Measurements from ENCODE around the gene COL9A2.

The COL9A2 gene

GRCh38 chr1:40274331-40274730 is 42.8 kb downstream of the COL9A2 start:
- no peak for DNase-seq (ENCODE audit: low read depth, low spot score)
- Histone ChIP-seq H3K27ac (ENCODE audit: low read length) (no peak overlapping the region), H3K4me1 (ENCODE audit: control insufficient read depth, insufficient read depth, low read length) (no peaks in the 10 kb centered on the region), H3K9me3 (ENCODE audit: control insufficient read depth, insufficient read depth, low read length) (no peaks in the 10 kb centered on the region), H3K4me3 (ENCODE audit: low read length) (no peak overlapping the region), H3K36me3 (ENCODE audit: control insufficient read depth, insufficient read depth, low read length) (peaks cover 3% of the 10 kb centered on the region; the same call in 1 of the 2 replicates), H3K27me3 (ENCODE audit: control insufficient read depth, insufficient read depth, low read length) (no peaks in the 10 kb centered on the region)
- no CpG with 5 or more reads among the region's 2 CpGs for WGBS (ENCODE audit: insufficient coverage, insufficient read length)

GRCh38 chr1:40273547-40274166 is 43.4 kb downstream of the COL9A2 start:
- Histone ChIP-seq H3K9me3 (ENCODE audit: control insufficient read depth, insufficient read depth, low read length) (no peaks in the 10 kb centered on the region), H3K27ac (ENCODE audit: low read length) (no peak overlapping the region), H3K27me3 (ENCODE audit: control insufficient read depth, insufficient read depth, low read length) (no peaks in the 10 kb centered on the region), H3K4me3 (ENCODE audit: low read length) (no peak overlapping the region), H3K4me1 (ENCODE audit: control insufficient read depth, insufficient read depth, low read length) (no peaks in the 10 kb centered on the region), H3K36me3 (ENCODE audit: control insufficient read depth, insufficient read depth, low read length) (peaks cover 3% of the 10 kb centered on the region; the same call in 1 of the 2 replicates)
- DNase-seq (ENCODE audit: low read depth, low spot score): no peak
- WGBS (ENCODE audit: insufficient coverage, insufficient read length): no CpG with 5 or more reads among the region's 4 CpGs

GRCh38 chr1:40272653-40273213 is 44.4 kb downstream of the COL9A2 start:
- Histone ChIP-seq H3K27me3 (ENCODE audit: control insufficient read depth, insufficient read depth, low read length) (no peaks in the 10 kb centered on the region), H3K4me3 (ENCODE audit: low read length) (no peak overlapping the region), H3K4me1 (ENCODE audit: control insufficient read depth, insufficient read depth, low read length) (no peaks in the 10 kb centered on the region), H3K27ac (ENCODE audit: low read length) (no peak overlapping the region), H3K36me3 (ENCODE audit: control insufficient read depth, insufficient read depth, low read length) (peaks cover 3% of the 10 kb centered on the region; the same call in 1 of the 2 replicates), H3K9me3 (ENCODE audit: control insufficient read depth, insufficient read depth, low read length) (no peaks in the 10 kb centered on the region)
- DNase-seq (ENCODE audit: low read depth, low spot score): no peak
- WGBS (ENCODE audit: insufficient coverage, insufficient read length): no CpG with 5 or more reads among the region's 3 CpGs

- H3K27me3 ChIP-seq (ENCODE audit: control insufficient read depth, insufficient read depth, low read length): no peaks in the 10 kb centered on the region
Observed at GRCh38 chr1:40270152-40270834, 46.8 kb downstream of the COL9A2 start.

GRCh38 chr1:40268211-40268610 is 48.9 kb downstream of the COL9A2 start:
- H3K4me1 ChIP-seq (ENCODE audit: control insufficient read depth, insufficient read depth, low read length): no peaks in the 10 kb centered on the region
- no peaks in the 10 kb centered on the region for H3K9me3 ChIP-seq (ENCODE audit: control insufficient read depth, insufficient read depth, low read length)
- H3K4me3 ChIP-seq (ENCODE audit: low read length): no peak overlapping the region
- no peak for DNase-seq (ENCODE audit: low read depth, low spot score)
- no peak overlapping the region for H3K27ac ChIP-seq (ENCODE audit: low read length)
- no peaks in the 10 kb centered on the region for H3K27me3 ChIP-seq (ENCODE audit: control insufficient read depth, insufficient read depth, low read length)
- no peaks in the 10 kb centered on the region; the same call in 1 of the 2 replicates for H3K36me3 ChIP-seq (ENCODE audit: control insufficient read depth, insufficient read depth, low read length)

More at GRCh38 chr1:40270152-40270834, 46.8 kb downstream of the COL9A2 start:
- Histone ChIP-seq H3K4me1 (ENCODE audit: control insufficient read depth, insufficient read depth, low read length) (no peaks in the 10 kb centered on the region), H3K36me3 (ENCODE audit: control insufficient read depth, insufficient read depth, low read length) (peaks cover 3% of the 10 kb centered on the region; the same call in 1 of the 2 replicates), H3K9me3 (ENCODE audit: control insufficient read depth, insufficient read depth, low read length) (no peaks in the 10 kb centered on the region), H3K27ac (ENCODE audit: low read length) (no peak overlapping the region), H3K4me3 (ENCODE audit: low read length) (no peak overlapping the region)
- 100% methylated on average over 1 of the region's 3 CpGs for WGBS (ENCODE audit: insufficient coverage, insufficient read length)
- DNase-seq (ENCODE audit: low read depth, low spot score): no peak

GRCh38 chr1:40267767-40268187 is 49.3 kb downstream of the COL9A2 start:
- H3K4me3 ChIP-seq (ENCODE audit: low read length): no peak overlapping the region
- H3K36me3 ChIP-seq (ENCODE audit: control insufficient read depth, insufficient read depth, low read length): no peaks in the 10 kb centered on the region; the same call in 1 of the 2 replicates
- H3K4me1 ChIP-seq (ENCODE audit: control insufficient read depth, insufficient read depth, low read length): no peaks in the 10 kb centered on the region
- no CpG with 5 or more reads among the region's 2 CpGs for WGBS (ENCODE audit: insufficient coverage, insufficient read length)
- no peak overlapping the region for H3K27ac ChIP-seq (ENCODE audit: low read length)
- H3K27me3 ChIP-seq (ENCODE audit: control insufficient read depth, insufficient read depth, low read length): no peaks in the 10 kb centered on the region
- H3K9me3 ChIP-seq (ENCODE audit: control insufficient read depth, insufficient read depth, low read length): no peaks in the 10 kb centered on the region
- DNase-seq (ENCODE audit: low read depth, low spot score): no peak

GRCh38 chr1:40266786-40267535 is 50.1 kb downstream of the COL9A2 start:
- Histone ChIP-seq H3K36me3 (ENCODE audit: control insufficient read depth, insufficient read depth, low read length) (no peaks in the 10 kb centered on the region; the same call in 1 of the 2 replicates), H3K4me1 (ENCODE audit: control insufficient read depth, insufficient read depth, low read length) (no peaks in the 10 kb centered on the region), H3K27me3 (ENCODE audit: control insufficient read depth, insufficient read depth, low read length) (no peaks in the 10 kb centered on the region), H3K9me3 (ENCODE audit: control insufficient read depth, insufficient read depth, low read length) (no peaks in the 10 kb centered on the region), H3K4me3 (ENCODE audit: low read length) (no peak overlapping the region), H3K27ac (ENCODE audit: low read length) (no peak overlapping the region)
- DNase-seq (ENCODE audit: low read depth, low spot score): no peak
- no CpG with 5 or more reads among the region's 6 CpGs for WGBS (ENCODE audit: insufficient coverage, insufficient read length)

GRCh38 chr1:40265919-40266318 is 51.2 kb downstream of the COL9A2 start:
- H3K27me3 ChIP-seq (ENCODE audit: control insufficient read depth, insufficient read depth, low read length): no peaks in the 10 kb centered on the region
- peaks cover 5% of the 10 kb centered on the region; the same call in 1 of the 2 replicates for H3K36me3 ChIP-seq (ENCODE audit: control insufficient read depth, insufficient read depth, low read length)
- H3K4me3 ChIP-seq (ENCODE audit: low read length): no peak overlapping the region
- no peaks in the 10 kb centered on the region for H3K4me1 ChIP-seq (ENCODE audit: control insufficient read depth, insufficient read depth, low read length)
- H3K27ac ChIP-seq (ENCODE audit: low read length): no peak overlapping the region
- no peaks in the 10 kb centered on the region for H3K9me3 ChIP-seq (ENCODE audit: control insufficient read depth, insufficient read depth, low read length)
- DNase-seq (ENCODE audit: low read depth, low spot score): no peak

- no peak overlapping the region for H3K4me3 ChIP-seq (ENCODE audit: low read length)
- H3K36me3 ChIP-seq (ENCODE audit: control insufficient read depth, insufficient read depth, low read length): peaks cover 7% of the 10 kb centered on the region; the same call in 1 of the 2 replicates
- DNase-seq (ENCODE audit: low read depth, low spot score): no peak
- H3K4me1 ChIP-seq (ENCODE audit: control insufficient read depth, insufficient read depth, low read length): no peaks in the 10 kb centered on the region
- no peak overlapping the region for H3K27ac ChIP-seq (ENCODE audit: low read length)
- H3K9me3 ChIP-seq (ENCODE audit: control insufficient read depth, insufficient read depth, low read length): no peaks in the 10 kb centered on the region
- H3K27me3 ChIP-seq (ENCODE audit: control insufficient read depth, insufficient read depth, low read length): no peaks in the 10 kb centered on the region
Observed at GRCh38 chr1:40265298-40265697, 51.8 kb downstream of the COL9A2 start.

- no peaks in the 10 kb centered on the region for H3K9me3 ChIP-seq (ENCODE audit: control insufficient read depth, insufficient read depth, low read length)
- H3K4me3 ChIP-seq (ENCODE audit: low read length): no peak overlapping the region
- H3K36me3 ChIP-seq (ENCODE audit: control insufficient read depth, insufficient read depth, low read length): peaks cover 9% of the 10 kb centered on the region; the same call in 1 of the 2 replicates
- H3K4me1 ChIP-seq (ENCODE audit: control insufficient read depth, insufficient read depth, low read length): no peaks in the 10 kb centered on the region
- no peak overlapping the region for H3K27ac ChIP-seq (ENCODE audit: low read length)
- H3K27me3 ChIP-seq (ENCODE audit: control insufficient read depth, insufficient read depth, low read length): no peaks in the 10 kb centered on the region
- DNase-seq (ENCODE audit: low read depth, low spot score): no peak
- no CpG with 5 or more reads among the region's 3 CpGs for WGBS (ENCODE audit: insufficient coverage, insufficient read length)
Observed at GRCh38 chr1:40264354-40264781, 52.7 kb downstream of the COL9A2 start.
